ENCODE results near the gene ABLIM3.

DNA sequence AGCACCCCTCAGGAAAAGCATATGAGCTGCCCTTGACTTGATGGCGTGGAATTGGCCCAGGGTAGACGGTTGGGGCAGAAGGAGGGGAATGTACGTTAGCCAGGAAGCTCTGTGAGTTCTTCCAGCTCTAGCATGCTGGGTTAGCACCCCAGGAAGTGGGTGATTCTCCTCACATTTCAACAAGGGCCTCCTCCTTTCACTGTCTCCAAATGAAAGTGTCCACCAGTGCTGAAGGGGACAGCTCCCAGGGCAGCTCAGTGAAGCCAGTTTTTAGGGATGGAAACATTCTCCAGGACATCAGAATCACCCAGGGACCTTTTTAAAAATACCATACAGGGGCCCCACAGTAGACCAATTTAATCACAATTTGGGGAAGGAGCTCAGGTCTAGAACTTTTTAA lies 113.2 kb downstream of the ABLIM3 start:
- TF ChIP-seq, protein P1, sequence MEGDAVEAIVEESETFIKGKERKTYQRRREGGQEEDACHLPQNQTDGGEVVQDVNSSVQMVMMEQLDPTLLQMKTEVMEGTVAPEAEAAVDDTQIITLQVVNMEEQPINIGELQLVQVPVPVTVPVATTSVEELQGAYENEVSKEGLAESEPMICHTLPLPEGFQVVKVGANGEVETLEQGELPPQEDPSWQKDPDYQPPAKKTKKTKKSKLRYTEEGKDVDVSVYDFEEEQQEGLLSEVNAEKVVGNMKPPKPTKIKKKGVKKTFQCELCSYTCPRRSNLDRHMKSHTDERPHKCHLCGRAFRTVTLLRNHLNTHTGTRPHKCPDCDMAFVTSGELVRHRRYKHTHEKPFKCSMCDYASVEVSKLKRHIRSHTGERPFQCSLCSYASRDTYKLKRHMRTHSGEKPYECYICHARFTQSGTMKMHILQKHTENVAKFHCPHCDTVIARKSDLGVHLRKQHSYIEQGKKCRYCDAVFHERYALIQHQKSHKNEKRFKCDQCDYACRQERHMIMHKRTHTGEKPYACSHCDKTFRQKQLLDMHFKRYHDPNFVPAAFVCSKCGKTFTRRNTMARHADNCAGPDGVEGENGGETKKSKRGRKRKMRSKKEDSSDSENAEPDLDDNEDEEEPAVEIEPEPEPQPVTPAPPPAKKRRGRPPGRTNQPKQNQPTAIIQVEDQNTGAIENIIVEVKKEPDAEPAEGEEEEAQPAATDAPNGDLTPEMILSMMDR (IDR thresholded peaks at IDR 0.05; ENCODE audit: insufficient read depth, low read length, poor library complexity, severe bottlenecking) = no peak
- TF ChIP-seq EZH2phosphoT487 (conservative IDR thresholded peaks at IDR 0.05; ENCODE audit: low read length) = no peak

Measured in SU-DHL-6 (cell line).